Lower lobe of right lung (tissue), 2 donors: ENCODE data around the gene TMEM220. TPM values are rescaled to one million over a fixed set of nuclear protein-coding genes. Genes with fewer than 3 reads are reported as not detected.

ENCODE experiments used
- ATAC-seq, 2 donors: fragments of 200-7000 bp; cut with Tn5 transposase; one replicate each; pipeline ENCODE4 v1.9.1; 2020 to 2022; ENCODE audit warnings: mild to moderate bottlenecking in 2 of 2, moderate library complexity in 2 of 2
- DNase-seq: peaks from one replicate; pipeline ENCODE4 v3.0.0-alpha.2; 2020
- H3K27ac ChIP-seq: fragments of 200-600 bp; one replicate; pipeline ENCODE4 v1.8.0; 2022
- H3K27me3 ChIP-seq: fragments of 200-600 bp; one replicate; pipeline ENCODE4 v1.8.0; 2022; ENCODE audit warnings: low read depth
- H3K36me3 ChIP-seq: fragments of 200-600 bp; one replicate; pipeline ENCODE4 v1.8.0; 2022; ENCODE audit warnings: mild to moderate bottlenecking
- H3K4me1 ChIP-seq: fragments of 200-600 bp; one replicate; pipeline ENCODE4 v1.8.0; 2022
- H3K4me3 ChIP-seq: fragments of 200-600 bp; one replicate; pipeline ENCODE4 v1.8.0; 2022; ENCODE audit warnings: mild to moderate bottlenecking
- H3K9me3 ChIP-seq: fragments of 200-600 bp; one replicate; pipeline ENCODE4 v1.8.0; 2022
- intact Hi-C: fragments of 100-400 bp; cut with DNase I; formaldehyde crosslinking; loops from one replicate; pipeline ENCODE4 v1.11.0; 2022
- total RNA-seq: library from RNA; stranded (reverse); fragmentation: NEBNext Ultra II Directional; extraction: Animal tissue kit (Norgen Biotek cat#: 25700); gene quantifications from one replicate; pipeline ENCODE4 v1.2.1, GENCODE V29; 2021
- TF ChIP-seq, protein P1 (sequence below): fragments of 200-600 bp; IDR thresholded peaks from one replicate; pipeline ENCODE4 v1.8.0; 2022; ENCODE audit warnings: antibody characterized with exemption, mild to moderate bottlenecking
- donor health status: DM: no; HTN: yes; CAD: no; lungs with severe emphysema.

Gene TMEM220
- total RNA-seq, 1 donor from 2014 or later: 10.8 TPM

DNA sequence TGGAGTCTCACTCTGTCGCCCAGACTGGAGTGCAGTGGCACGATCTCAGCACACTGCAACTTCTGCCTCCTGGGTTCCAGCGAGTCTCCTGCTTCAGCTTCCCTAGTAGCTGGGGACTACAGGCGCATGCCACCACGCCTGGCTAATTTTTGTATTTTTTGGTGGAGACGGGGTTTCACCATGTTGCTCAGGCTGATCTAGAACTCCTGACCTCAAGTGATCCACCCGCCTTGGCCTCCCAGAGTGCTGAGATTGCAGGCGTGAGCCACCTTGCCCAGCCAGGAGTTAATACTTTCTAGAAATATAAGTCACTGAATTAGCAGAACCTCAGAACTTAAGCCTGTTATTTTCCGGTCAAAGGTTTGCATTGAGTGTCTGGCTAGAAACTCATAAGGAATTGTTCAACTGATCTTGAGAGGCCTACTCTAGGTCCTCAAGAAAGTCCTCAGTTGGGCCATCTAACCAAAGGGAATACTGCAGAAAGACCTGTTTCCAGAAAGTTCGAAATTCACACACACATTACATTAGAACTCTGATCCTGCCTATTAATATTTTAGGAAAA, 1.4 kb downstream of the TMEM220 start:
- no peak overlapping the region for H3K27ac ChIP-seq
- intact Hi-C loops: no loop called here

DNA sequence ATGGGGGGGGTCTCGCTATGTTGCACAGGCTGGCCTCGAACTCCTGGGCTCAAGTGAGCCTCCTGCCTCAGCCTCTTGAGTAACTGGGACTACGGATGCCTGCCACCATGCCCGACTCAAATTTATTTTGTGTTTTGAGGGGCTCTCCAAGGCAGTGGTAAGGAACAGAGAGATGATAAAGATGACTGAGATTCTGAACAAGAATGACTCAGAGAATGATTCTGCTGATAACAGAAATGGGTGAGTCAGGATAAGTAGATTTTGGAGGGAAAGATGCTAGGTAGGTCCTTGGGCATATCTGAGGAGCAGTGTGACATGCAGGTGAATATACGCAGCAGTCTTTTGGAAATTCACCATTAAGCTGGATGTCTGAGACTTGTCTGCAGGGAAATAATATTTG, 2.6 kb downstream of the TMEM220 start:
- DNase-seq (no peak), ATAC-seq (no peak)
- intact Hi-C loops: no loop called here
- TF ChIP-seq, protein P1, sequence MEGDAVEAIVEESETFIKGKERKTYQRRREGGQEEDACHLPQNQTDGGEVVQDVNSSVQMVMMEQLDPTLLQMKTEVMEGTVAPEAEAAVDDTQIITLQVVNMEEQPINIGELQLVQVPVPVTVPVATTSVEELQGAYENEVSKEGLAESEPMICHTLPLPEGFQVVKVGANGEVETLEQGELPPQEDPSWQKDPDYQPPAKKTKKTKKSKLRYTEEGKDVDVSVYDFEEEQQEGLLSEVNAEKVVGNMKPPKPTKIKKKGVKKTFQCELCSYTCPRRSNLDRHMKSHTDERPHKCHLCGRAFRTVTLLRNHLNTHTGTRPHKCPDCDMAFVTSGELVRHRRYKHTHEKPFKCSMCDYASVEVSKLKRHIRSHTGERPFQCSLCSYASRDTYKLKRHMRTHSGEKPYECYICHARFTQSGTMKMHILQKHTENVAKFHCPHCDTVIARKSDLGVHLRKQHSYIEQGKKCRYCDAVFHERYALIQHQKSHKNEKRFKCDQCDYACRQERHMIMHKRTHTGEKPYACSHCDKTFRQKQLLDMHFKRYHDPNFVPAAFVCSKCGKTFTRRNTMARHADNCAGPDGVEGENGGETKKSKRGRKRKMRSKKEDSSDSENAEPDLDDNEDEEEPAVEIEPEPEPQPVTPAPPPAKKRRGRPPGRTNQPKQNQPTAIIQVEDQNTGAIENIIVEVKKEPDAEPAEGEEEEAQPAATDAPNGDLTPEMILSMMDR: no peak
- Histone ChIP-seq H3K27me3 (no peaks in the 10 kb centered on the region), H3K4me3 (no peak overlapping the region), H3K4me1 (peaks cover 7% of the 10 kb centered on the region), H3K9me3 (no peaks in the 10 kb centered on the region), H3K27ac (no peak overlapping the region), H3K36me3 (peaks cover 28% of the 10 kb centered on the region)

More for the DNA sequence above, 1.4 kb downstream of the TMEM220 start:
- DNase-seq (no peak), ATAC-seq (no peak)
- TF ChIP-seq, protein P1: no peak
- H3K4me3 ChIP-seq: peak overlapping the region; percentile 77
- H3K27me3 ChIP-seq: no peaks in the 10 kb centered on the region
- no peaks in the 10 kb centered on the region for H3K9me3 ChIP-seq
- H3K4me1 ChIP-seq: peaks cover 7% of the 10 kb centered on the region
- H3K36me3 ChIP-seq: peaks cover 22% of the 10 kb centered on the region

DNA sequence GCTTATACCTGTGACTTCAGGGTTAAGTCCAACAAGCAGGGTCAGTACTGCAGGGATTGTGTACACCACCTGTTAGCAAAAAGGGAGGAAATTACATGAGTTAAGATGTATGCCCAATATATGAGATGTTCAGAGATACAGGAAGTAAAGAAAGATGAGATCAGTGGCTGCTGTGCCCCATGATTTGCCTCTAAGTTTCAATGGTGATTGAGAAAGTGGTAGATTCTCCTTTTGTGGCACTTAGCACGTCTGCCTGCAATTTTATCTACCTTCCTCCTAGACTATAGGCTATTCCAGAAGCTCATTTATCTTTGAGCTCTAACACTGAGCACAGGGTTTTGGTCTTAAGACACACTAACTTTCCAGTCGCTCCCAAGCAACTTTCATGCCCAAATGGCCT, 3.6 kb downstream of the TMEM220 start:
- TF ChIP-seq, protein P1: no peak
- intact Hi-C loops: no loop called here
- no peaks in the 10 kb centered on the region for H3K9me3 ChIP-seq
- peaks cover 7% of the 10 kb centered on the region for H3K4me1 ChIP-seq
- H3K27ac ChIP-seq: no peak overlapping the region
- H3K4me3 ChIP-seq: no peak overlapping the region
- H3K27me3 ChIP-seq: no peaks in the 10 kb centered on the region
- no peak for DNase-seq
- H3K36me3 ChIP-seq: peaks cover 29% of the 10 kb centered on the region
- no peak for ATAC-seq

DNA sequence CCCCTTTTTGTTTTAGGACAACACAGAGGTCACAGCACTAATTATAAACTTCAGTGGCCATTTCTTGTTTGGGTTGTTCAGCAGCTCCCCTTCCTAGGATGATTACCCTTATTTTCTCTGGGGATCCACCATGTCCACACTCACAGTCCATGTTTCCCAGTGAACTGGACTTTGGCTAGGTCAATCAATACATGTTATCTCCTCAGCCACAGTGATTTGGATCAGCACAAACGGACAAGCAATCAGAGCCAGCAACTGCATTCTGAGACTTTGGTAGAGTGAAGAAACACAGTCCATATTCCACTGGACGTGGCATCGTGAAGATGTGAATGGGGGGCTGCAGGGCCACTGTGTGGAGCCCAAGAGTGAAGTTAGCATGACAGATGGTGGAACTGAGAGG, 4.6 kb downstream of the TMEM220 start:
- ATAC-seq: no peak
- intact Hi-C loops: no loop called here
- Histone ChIP-seq H3K27ac (no peak overlapping the region), H3K36me3 (peaks cover 31% of the 10 kb centered on the region), H3K9me3 (no peaks in the 10 kb centered on the region), H3K27me3 (no peaks in the 10 kb centered on the region), H3K4me3 (no peak overlapping the region), H3K4me1 (peaks cover 7% of the 10 kb centered on the region)
- TF ChIP-seq, protein P1: no peak
- DNase-seq: no peak

GRCh38 chr17:10724546-10725195, 5.2 kb downstream of the TMEM220 start:
- intact Hi-C loops: no loop called here
- H3K27ac ChIP-seq: no peak overlapping the region
- no peaks in the 10 kb centered on the region for H3K9me3 ChIP-seq
- H3K36me3 ChIP-seq: peaks cover 31% of the 10 kb centered on the region
- TF ChIP-seq, protein P1: no peak
- no peaks in the 10 kb centered on the region for H3K27me3 ChIP-seq
- H3K4me3 ChIP-seq: no peak overlapping the region
- ATAC-seq (no peak), DNase-seq (no peak)
- peaks cover 7% of the 10 kb centered on the region for H3K4me1 ChIP-seq
